GM18499 (cell line): ENCODE results near the gene XYLB.

Experiments used
- ATAC-seq: cut with Tn5 transposase; IDR thresholded peaks from one replicate; pipeline ENCODE4 v1.9.1; 2021; ENCODE audit warnings: moderate number of reproducible peaks; ENCODE audit not compliant: insufficient read depth, unreplicated experiment

Gene XYLB

DNA sequence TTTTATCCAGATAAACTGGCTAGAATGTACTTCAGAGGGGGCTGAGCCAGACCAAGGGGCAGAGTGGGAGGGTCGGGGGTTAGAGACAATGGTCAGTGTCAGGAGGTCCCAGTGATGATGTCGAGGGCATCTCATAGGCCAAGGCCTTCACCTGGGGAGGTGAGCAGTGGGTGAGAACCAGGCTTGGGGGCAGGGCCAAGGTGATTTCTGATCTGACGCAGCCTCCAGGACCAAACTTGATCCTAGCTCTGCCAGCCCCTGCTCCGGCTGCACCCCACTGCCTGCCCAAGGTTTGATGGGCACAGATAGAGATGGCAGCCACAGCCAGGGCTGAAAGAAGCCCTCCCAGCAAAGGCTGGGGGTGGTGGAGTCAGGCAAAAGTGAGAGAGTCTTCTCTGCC lies 14.9 kb downstream of the XYLB start:
- ATAC-seq: no peak

DNA sequence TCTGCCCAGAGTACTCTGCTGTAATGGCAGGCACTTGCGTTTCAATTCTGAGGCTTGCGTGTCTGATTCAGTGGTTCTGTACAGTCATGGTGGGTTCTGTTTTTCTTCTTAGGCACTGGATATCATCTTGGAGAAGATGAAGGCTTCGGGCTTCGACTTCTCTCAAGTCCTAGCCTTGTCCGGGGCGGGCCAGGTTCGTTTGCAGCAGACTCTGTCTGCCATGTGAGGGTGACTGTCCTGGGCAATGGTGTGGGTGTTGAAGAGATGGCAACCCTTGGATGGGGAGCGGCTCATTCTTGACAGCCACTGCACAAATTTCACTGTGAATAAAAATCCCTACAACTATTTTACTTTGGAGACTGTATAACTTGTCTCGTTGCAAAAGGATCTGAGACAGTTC lies 16.2 kb downstream of the XYLB start:
- ATAC-seq: no peak

DNA sequence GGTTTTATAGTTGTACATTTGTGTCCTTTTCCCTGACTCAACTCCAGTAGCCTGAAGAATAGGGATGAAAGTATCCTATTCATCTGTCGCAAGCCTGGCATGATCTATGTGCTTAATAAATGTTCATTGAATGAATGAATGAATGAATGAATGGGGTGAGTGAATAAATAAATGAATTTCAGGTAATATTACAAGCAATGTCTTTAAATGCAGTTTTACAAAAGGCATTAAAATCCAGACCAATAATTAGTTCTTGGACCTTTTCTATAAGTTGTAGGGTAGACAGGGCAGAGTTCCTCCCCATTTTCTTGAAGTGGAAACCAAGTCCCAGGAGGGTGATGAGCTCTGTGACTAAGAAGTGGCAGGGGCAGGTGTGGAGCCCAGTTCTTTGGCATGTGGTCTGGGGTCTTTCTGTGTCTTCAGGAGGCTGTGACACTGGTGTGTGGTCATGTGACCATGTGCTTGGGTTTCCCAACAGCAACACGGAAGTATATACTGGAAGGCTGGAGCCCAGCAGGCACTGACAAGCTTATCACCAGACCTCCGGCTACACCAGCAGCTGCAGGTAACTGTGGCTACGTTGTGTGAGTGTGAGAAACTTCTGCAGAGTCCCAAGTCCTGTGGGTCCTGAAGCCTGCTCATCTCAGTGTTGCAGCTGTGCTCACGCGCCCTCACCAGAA lies 18.3 kb downstream of the XYLB start:
- ATAC-seq: no peak

DNA sequence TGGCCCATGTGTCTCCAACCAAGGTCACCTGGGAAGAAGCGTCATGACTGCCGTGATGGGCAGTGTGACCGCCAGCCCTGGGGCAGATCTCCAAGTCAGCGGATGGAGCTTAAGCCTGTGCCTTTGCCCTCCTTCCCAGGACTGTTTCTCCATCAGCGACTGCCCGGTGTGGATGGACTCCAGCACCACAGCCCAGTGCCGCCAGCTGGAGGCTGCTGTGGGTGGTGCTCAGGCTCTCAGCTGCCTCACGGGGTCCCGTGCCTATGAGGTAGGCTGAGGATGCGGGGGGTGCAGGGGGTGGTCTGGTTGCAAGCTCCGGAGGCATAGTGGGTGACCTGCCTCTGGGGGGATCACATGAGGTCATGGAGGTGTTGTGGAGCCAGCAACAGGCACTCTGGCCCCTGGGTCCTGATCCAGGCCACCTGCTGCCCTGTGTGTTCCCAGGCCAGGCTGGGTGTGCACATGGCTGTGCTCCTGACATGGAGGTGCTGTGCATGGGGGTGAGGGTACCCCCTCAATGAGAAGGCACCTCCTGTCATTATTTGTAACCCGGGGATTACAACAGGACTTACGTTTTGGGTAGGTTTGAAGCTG lies 19.0 kb downstream of the XYLB start:
- ATAC-seq: no peak

DNA sequence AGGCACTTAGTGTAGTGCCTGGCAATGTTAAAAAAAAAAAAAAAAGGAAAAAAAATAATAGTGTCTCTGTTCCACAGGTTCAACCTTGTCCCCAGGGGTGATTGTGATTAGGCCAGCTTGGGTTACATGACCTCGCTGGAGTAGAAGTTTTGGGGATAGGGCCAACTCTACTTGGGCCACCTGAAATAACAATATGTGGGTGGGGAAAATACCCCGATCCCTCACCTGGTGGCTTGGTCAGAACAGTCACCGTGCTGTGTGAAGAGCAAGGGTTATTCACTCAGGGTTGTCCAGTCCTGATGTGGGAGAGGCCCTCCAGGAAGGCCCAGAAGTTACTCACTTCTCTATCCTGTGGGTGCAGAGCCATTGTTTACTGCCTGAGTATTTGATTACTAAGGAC lies 19.5 kb downstream of the XYLB start:
- ATAC-seq: no peak

DNA sequence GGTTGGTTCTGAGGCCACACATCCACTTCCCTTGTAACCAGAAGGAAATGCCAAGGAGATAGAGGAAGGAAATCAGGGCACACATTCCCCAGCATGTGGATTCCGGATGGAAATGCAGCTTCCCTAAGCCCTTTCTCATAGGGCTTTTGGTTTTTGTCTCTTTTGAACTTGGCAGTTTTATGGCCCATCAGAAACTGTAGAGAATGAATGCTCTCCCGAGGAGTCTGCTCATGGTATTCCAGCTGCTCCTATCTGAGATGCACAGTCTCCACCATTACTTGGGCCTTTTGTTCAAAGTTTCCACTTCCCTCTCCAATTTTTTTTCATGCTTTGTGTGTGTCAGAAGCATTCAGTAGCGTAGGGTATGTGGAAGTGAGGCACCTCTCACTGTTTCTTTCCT lies 21.2 kb downstream of the XYLB start:
- no peak for ATAC-seq

DNA sequence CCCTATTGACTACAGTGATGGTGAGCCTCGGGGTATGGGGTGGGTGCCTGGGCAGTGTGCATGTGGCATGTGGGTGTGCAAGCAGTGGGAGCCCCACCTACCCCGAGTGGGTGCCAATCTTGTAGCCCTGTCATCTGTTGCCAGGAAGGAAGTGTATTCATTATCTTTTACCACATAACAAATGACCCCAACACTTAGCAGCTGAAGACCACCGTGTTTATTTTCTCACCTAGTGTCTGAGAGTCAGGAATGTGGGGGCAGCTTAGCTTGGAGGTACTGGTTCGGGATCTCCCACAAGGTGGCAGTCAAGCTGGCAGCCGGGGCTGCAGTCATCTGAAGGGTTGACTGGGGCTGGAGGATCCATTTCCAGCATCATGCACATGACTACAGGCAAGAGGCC lies 21.7 kb downstream of the XYLB start:
- ATAC-seq: no peak

DNA sequence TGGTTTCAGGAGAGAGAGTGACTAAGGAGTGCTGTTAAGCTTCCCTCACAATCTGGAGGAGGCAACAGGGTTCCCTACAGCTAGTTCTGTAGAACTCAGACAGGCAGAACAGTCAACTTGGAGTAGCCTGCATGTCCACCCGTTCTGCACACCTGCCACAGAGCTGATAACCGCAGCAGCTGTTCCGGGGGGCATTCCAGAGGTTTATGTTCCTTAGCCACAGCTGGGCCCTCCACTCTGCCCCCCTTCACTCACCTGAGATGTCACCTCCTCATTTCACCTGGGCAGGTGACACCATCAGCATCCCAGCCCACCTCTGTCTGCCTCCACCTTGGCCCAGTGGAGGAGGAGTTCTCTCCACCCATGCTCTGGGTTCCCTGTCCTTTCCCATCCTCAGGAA lies 22.6 kb downstream of the XYLB start:
- no peak for ATAC-seq

DNA sequence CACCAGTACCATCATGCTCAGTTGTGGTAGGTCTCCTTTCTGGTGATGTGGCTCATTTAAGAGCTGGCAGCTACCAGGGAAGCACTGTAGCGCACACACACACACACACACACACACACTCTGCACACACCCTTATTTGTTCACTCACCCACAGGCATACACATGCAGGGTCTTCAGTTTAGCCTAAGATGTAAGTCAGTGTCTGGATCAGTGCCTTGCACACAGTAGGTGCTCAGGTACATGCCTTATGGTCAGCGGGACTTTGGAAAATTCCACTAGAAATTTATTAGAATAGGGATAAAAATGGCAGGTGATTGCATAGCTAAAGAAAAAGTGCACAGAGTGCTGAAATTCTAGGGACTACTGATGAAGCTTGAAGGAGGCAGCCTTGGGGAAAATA lies 23.6 kb downstream of the XYLB start:
- no peak for ATAC-seq

DNA sequence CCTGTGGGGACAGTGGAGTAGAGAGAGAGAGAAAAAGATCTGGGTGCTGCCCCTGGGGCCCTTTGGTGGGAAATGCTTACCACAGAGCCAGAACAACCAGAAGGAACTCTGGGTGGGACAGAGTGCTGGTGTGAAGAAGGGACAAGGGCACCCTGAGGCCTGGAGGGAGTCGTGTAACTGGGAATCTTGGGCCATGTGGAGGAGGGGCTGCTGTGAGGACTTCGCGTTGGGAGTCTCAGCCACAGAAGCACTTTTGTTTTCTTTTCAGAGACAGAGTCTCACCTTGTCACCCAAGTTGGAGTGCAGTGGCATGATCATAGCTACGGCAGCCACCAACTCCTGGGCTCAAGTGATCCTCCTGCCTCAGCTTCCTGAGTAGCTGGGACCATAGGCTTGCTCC lies 24.3 kb downstream of the XYLB start:
- ATAC-seq: no peak

DNA sequence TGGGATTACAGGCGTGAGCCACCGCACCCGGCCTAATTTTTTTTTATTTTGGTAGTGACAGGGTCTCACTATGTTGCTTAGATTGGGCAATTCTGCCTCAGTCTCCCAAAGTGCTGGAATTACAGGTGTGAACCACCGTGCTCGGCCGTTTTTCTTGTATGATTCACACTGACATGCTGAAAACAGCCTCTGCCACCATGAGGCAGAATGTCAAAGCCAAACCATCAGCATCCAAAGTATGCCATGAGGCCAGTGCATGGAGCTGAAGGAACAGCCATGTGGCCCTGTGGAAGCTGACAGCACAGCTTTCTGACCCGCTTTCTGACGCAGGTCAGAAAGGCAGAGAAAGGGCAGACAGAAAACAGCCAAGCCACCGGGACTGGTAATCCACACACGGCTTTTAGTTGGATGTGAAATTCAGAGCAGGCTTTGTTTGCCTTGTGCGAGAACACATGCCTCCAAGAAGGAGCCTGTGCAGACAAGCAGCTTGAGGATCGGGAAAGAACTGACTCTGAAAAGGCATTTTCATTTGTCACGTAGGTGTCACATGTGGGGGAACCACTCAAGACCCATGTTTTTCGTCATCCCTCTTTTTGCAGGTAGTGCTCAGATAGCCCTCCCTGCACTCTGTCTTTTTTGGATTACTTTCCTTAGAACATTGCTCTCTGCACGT lies 25.1 kb downstream of the XYLB start:
- ATAC-seq: no peak

DNA sequence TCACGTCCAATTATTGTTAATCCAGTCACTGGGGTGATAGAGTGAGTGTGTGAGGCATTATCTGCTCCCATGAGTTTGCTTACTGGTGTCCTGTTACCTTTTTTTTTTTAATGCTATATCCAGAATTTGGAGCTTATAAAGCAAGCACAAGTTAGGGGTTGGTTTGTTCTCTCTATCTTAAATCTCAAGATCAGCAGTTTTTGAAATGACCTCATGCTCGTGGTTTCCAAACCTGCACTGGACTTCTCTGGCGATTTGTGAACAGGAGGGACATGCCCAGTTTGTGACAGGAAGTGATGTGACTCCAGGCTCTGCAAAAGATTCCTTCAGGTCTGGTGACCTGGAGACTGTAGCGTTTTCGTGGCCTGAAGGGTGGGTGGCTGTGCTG lies 25.6 kb downstream of the XYLB start:
- ATAC-seq: no peak

DNA sequence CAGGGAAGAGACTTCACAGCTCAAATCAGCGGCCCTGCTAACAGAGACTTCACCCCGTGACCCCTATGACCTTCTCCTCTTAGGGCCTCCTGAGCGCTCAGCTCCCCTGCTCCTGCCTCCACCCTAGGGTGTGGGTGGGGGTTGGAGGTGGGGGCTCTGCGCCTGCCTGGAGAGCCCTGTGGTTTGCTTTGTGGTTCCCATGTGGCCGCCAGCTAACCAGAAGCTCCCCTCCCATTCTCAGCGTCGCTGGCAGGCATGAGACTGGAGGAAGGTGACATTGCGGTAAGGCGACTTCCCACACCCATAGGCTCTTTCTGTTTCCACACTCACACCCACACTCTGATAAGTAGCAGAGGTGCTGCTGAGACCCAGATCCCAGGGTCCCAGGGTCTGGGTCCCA lies 27.6 kb downstream of the XYLB start:
- ATAC-seq: no peak

DNA sequence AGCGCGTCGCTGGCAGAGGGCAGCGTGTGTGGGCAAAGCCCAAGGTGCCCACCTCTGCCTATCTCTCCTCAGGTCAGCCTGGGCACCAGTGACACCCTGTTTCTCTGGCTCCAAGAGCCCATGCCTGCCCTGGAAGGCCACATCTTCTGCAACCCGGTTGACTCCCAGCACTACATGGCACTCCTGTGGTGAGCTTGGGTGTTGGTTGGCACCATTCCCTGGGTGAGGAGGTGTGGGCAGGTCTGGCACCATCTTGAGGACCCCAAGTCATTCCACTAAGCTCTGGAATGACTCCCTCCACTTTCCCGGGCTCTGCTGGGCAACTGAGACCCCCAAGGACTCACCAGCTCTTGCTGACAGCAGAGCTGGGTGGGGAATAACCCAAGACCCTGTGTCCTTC lies 28.5 kb downstream of the XYLB start:
- ATAC-seq: no peak

DNA sequence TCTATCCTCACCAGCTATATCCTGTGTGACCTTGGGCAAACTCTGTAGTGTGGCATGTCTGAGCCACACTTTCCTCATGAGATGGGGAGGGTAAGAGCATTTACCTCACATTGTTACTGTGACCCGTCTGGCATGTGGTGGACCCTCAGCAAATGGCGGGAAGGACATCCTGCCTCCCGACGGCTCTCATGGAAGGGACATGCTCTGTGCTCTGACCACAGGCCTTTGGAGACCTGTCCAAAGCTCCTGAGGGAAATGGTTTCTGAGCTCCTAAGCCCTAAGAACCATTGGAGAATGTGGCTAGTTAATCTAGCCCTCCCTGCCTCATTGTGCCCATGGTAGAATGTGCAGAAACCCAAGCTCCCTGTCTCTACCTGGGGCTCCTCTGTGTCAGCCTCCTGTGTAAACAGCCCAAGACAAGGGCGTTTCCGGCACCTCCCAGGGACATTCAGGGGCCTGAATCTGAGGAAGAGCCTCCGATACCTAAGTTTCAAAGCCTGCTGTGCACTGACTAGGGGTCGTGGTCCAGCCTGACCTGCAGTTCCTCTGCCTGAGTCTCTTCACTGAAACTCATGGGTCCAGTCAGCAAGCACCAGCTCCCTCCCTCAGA lies 29.0 kb downstream of the XYLB start:
- ATAC-seq: no peak

DNA sequence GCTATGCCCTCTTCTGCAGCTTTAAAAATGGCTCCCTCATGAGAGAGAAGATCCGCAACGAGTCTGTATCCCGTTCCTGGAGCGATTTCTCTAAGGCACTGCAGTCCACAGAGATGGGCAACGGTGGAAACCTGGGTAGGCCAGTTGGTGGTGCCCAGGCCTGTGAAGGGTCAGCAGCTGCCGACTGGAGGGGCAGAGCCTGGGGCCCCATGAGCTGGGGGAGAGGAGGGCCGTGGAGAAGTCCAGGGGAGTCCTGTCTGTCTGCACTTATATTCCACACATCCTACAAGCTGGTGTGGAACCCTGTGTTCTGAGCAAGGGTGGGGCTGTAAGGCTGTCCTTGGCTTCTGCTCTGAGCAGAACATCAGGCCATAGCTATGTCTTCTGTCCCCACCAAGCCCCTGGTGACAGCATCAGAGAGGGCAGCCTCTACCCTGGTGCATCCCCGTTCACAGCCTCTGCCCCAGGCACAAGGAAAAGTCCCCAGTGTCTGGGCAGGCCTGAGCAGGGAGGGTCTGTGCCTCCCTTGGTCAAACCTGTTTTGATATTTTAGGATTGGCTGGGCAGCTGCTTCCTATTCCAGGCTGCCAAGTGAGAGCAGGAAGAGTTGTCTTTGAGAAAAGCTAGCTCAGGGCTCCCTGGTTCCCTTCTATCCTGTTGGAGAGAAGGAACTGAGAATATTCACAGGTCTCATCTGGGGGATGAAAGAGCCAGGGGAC lies 29.7 kb downstream of the XYLB start:
- ATAC-seq: no peak

DNA sequence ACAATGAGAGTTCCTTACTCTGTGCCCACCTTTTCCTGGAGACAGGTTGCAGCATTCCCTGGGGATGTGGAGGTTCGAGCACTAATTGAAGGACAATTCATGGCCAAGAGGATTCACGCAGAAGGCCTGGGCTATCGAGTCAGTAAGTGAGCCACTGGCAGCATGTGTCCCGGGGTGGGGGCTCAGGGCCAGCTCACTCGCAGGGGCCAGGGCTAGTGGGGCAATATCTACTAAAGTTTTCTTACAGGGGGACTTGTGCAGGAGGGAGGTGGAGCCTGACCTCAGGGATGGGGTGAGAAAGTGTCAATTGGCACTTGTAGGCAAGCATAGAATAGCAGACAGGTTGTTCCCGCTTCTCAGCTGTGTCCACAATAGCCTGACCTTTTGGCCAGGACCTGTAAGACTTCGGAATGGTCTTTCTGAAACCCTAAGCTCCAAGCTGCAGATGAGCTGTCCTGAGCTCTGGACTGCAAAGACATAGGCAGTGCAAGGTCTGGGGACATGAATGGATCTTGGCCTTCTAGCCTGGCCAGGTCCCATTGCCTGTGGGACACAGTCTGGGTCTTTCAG lies 32.7 kb downstream of the XYLB start:
- ATAC-seq: no peak

DNA sequence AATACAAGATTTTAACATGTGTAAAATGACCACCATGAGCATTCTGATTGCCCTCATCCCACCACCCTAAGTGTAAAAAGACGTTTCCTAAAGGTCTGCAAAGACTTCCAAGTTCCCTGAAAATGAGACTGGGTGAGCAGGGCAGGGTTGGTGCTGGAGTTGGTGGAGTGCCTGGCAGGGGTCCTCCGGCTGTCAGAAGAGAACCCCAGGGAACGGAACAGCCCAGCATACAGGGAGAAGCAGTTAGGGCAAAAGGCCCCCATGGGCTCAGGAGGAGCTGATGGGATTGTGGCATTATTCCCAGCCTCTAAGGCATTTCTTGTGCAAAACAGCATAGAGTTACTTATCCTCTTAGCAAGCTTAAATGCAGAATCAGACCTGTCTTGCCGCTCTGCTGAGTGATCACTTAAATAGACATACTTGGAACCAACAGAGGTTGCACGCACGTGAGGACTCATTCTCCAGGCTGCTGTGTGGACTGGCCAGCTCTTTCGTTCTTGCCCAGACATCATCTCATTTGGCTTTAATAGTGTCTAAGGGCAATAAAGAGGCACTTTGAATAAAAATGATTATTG lies 36.0 kb downstream of the XYLB start:
- ATAC-seq: no peak

DNA sequence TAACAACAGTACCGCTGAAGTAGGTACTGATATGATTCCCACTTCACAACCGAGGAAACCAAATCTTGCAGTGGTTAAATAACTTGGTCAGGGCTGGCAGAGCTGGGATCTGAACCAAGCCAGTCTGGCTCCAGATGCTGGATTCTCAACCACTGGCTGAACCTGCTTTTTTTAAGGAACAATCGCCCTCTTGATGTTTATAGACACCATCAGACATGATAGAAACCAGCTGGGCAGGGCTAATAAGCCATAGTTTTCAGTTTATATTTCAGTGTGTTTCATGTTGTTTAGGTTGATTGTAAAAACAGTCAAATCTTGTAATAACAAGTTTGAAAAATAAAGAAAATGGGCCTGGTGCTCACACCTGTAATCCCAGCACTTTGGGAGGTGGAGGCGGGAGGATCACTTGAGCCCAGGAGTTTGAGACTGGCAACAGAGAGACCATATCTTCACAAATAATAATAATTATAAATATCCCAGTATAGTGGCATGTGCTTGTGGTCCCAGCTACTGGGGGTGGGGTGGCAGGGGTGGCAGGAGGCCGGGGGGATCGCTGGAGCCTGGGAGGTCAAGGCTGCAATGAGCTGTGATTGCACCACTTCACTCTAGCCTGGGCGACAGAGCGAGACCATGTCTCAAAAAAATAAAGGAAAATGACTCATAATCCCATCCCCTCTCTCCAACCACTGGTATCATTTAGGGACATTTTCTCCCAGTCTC lies 36.7 kb downstream of the XYLB start:
- ATAC-seq: no peak
